GM19468 (cell line): ENCODE measurements around the gene DCAF11.

ENCODE experiments used
- ATAC-seq: cut with Tn5 transposase; IDR thresholded peaks from one replicate; pipeline ENCODE4 v1.9.1; 2021; ENCODE audit warnings: mild to moderate bottlenecking, moderate library complexity, moderate number of reproducible peaks; ENCODE audit not compliant: unreplicated experiment; ENCODE audit errors: extremely low read depth

DCAF11 gene

GRCh38 chr14:24135834-24136683, 21.5 kb downstream of the DCAF11 start, which contains the start of gene PSME1:
PSME1 (plus strand) TSS chr14:24136194; CDS start chr14:24136263, 69 bp downstream.
- ATAC-seq, result peak; percentile 70

GRCh38 chr14:24136684-24137528, 22.3 kb downstream of the DCAF11 start:
- no peak for ATAC-seq

- ATAC-seq, result no peak
Measured at GRCh38 chr14:24137529-24138395, 23.2 kb downstream of the DCAF11 start.

GRCh38 chr14:24138396-24139271, 24.1 kb downstream of the DCAF11 start:
- ATAC-seq, result no peak

- ATAC-seq, result no peak
Measured at GRCh38 chr14:24139272-24139934, 24.8 kb downstream of the DCAF11 start.

- peak; percentile 94 for ATAC-seq
Measured at GRCh38 chr14:24141097-24141880, 26.7 kb downstream of the DCAF11 start, which contains the start of gene EMC9. EMC9 (minus strand) TSS chr14:24141591; CDS start chr14:24141304, 287 bp downstream.

GRCh38 chr14:24143511-24143910, 28.9 kb downstream of the DCAF11 start:
- ATAC-seq, result no peak

- ATAC-seq, result no peak
Measured at GRCh38 chr14:24144451-24144850, 29.9 kb downstream of the DCAF11 start.

- ATAC-seq, result no peak
Measured at GRCh38 chr14:24145219-24145618, 30.6 kb downstream of the DCAF11 start.

GRCh38 chr14:24145690-24146452, 31.3 kb downstream of the DCAF11 start:
- ATAC-seq, result no peak

GRCh38 chr14:24146453-24146977, 31.9 kb downstream of the DCAF11 start, which contains the start of gene PSME2:
PSME2 (minus strand) TSS chr14:24146610; CDS start chr14:24146581, 29 bp downstream.
- peak; percentile 42 for ATAC-seq

- peak; percentile 85 for ATAC-seq
Measured at GRCh38 chr14:24146978-24147760, 32.6 kb downstream of the DCAF11 start, which contains the start of gene RNF31. RNF31 (plus strand) TSS chr14:24147498; CDS start chr14:24147699, 201 bp downstream.

- ATAC-seq, result no peak
Measured at GRCh38 chr14:24147761-24148428, 33.3 kb downstream of the DCAF11 start.

GRCh38 chr14:24149302-24149969, 34.9 kb downstream of the DCAF11 start:
- no peak for ATAC-seq

GRCh38 chr14:24150061-24150460, 35.5 kb downstream of the DCAF11 start:
- ATAC-seq, result no peak
